ENCODE measurements around the gene ETFBKMT.

DNA sequence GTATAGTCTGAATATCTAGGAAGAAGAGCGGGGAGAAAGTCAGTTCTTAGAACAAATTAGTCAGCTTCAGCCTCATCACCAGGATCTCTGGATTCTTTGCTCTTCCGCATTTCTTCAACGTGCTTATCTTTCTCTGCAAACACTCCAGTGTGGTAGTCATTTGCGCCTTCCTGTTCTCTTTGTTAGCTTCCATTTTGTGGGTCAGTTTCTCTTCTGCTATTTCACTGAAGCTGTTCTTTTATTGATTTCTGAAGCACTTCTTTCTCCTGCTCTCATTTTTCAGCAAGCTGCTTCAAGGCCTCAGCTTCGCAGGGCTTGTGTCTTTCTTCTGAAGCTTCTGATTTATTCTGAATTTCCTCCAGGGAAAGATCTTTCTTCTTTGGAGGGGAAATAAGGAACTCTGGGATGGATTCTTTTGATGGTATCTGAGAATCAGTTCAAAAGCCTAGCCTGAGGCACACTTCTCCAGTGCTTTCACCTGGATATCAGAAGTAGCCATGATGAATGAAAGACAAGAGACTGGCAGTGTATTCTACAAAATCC lies 55.9 kb downstream of the ETFBKMT start:
- TF ChIP-seq POLR2A (IDR thresholded peaks at IDR 0.05) (no peak), EP300 (IDR thresholded peaks at IDR 0.05) (peak in 1 of 4 donors; percentile 9)
